Umbilical cord (tissue), 2 donors: ENCODE results near the gene STKLD1. TPM values are rescaled to one million over a fixed set of nuclear protein-coding genes. Genes with fewer than 3 reads are reported as not detected.
"Not testable (repeated sequence)": the region's sequence is repeated elsewhere in the genome, so short reads cannot be mapped to it uniquely, and the experiment has no call there.

ENCODE experiments used
- DNase-seq: peaks from one replicate; pipeline ENCODE4 v3.0.0-alpha.2; 2015; ENCODE audit warnings: low spot score
- total RNA-seq: library from RNA; depleted of rRNA; stranded (reverse); fragments of >200 nt; gene quantifications from one replicate; pipeline ENCODE4 v1.2.3, GENCODE V29; 2014; ENCODE audit warnings: low replicate concordance; ENCODE audit not compliant: insufficient read depth

STKLD1 gene
- total RNA-seq, 1 donor from 2014 or later = 7.5 TPM

DNA sequence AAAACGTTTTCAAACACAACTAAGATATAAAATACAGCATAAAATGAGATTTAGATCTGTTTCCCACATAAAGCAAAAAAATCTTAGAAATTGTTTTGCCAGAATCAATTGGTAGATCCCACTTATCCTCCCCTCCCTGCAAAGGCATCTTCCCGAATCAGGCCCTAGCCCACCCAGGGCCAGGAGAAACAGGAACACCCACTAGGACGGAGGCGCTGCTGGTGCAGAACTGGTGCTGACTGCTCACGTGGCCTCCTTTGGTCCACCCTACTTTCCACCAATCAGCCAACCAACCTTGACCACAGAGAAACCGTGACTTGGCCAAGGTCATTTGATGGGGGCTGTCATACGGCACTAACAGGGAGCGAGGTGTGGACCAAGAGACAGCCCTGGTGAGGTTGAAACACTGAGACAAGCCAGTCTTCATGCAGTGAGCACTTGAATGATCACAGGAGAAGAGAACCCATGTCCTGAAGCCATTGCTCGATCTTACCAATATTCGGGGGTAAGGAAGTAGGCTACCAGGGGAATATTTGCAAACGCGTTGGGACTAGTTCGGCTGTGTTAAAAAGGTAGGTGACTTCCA, 14.6 kb upstream of the STKLD1 start:
- no peak for DNase-seq

DNA sequence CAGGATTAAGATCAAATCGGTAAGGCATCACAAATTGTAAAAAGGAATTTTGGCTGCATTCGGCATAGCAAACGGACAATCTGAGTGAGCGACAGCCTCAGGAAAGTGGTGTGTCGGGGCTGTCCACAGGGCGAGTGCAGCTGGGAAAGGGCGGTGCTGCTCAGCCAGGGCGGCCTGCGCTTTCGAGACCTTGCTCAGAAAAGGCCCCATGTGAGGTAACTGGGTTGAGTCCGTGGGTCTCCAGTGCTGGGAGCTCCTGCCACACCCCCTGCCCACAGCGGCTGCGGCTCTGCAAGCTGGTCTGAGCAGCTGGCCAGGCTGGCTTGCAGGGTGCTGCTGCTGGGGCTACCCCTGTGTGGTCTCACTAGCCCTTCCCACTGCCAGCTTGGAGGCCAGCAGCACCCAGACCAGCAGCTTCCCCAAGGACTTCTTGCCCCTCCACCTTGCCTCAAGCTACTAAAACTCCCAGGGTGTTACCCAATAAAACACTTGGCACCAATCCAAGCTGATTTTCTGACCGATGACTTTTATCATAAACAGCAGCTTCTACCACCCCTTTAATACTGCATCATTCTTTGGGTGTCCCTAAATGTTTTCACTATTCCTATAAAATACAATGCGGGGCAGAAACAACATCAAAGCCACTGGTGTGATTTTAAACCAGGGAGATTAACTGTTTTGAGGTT, 13.7 kb upstream of the STKLD1 start:
- DNase-seq = no peak

GRCh38 chr9:133366435-133366834, 9.7 kb upstream of the STKLD1 start:
- no peak for DNase-seq

- no peak for DNase-seq
These were observed 8.9 kb upstream of the STKLD1 start for GRCh38 chr9:133367221-133367620.

DNA sequence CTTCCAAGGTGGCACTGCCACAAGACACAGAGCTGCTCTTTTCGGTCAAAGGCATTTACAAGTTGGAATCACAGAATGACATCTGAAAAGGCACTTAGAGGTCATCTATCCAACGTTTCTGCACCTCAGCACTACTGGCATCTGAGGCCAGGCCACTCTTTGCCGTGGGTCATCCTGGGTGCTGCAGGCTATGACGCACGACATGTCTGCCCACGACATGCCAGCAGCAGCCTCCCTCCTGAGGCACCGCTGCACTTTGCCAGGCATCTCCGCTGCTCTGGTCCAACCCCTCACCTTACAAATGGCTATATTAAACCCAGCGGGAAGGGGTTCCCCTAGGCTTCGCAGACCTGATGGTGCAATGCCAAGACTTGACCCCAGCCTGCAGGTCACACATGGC, 8.4 kb upstream of the STKLD1 start:
- no peak for DNase-seq

- no peak for DNase-seq
These were observed 7.8 kb upstream of the STKLD1 start for GRCh38 chr9:133368249-133368881.

DNA sequence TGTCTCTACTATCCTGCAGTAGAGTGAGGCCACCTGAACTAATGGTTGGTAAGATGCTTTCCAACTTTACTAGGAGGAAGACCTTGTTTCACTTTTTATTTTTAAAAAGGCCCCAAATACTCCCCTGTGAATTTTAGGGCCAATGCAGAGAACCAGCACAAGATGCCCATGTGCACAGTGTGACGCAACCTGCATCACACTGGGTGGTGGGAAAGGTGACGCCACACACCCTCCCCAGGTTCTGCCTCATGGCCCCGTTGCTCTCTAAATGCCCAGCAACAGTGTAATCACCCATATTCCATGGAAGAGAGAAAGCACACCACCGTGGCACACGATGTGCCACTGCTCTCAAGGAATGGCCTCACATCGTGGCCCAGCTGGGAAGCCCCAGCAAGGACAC, 6.7 kb upstream of the STKLD1 start:
- DNase-seq = no peak

DNA sequence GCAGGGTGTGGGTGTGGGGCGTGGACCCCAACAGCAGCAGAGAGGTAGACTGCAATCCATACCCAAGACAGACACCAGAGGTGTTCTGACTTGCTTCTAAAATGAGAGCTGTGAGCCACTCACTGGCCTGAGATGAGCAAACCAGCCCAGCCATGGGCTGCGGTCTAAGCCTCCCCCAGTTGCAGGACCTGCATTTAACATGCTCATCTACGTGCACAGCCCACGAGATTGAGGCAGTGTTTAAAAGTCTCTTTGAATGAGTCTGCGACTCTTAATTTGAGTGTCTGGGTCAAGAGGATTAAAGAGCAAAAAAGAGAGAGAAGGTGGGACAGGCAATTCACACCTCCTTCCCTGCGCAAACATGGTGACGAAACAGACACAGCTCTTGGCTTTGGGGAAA, 6.2 kb upstream of the STKLD1 start:
- DNase-seq = no peak

DNA sequence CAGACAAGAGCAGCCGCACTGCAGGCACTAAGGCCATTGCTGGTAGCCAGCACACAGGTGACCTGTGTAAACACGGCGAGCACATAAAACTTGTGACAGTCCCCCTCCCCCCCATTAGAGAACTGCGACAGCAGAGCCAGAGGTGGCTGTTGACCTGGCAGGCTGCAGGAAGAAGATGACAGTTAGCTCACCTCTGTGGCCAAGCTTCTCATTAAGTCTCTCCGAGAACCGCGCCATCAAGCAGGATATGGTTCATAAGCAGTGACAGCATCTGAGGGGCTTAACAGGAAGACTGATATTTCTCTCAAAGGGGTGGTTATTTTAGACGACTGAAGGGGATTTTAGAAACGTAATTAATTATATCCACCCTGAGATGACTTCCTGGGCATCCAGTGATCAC, 5.5 kb upstream of the STKLD1 start:
- no peak for DNase-seq

- DNase-seq = no peak
These were observed 4.9 kb upstream of the STKLD1 start for GRCh38 chr9:133371261-133371711.

DNA sequence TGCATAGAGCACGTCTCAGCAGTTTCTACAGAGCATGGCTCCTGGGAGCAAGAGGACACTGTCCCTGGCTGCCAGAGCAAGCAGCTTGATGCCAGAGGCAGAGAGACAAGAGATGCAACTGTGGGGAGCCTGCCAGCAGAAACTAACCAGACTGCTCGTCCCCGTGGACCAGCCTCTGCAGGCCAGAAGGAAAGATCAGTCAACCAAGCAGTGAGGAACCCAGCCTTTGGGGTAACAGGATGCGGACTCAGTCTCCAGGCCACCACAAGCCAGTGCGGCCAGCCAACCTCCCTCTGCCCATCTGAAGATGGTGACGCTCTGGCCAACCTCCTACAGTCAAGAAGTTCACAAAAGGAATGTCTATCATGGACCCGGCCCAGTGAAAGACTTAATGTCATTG, 4.0 kb upstream of the STKLD1 start:
- DNase-seq = no peak

DNA sequence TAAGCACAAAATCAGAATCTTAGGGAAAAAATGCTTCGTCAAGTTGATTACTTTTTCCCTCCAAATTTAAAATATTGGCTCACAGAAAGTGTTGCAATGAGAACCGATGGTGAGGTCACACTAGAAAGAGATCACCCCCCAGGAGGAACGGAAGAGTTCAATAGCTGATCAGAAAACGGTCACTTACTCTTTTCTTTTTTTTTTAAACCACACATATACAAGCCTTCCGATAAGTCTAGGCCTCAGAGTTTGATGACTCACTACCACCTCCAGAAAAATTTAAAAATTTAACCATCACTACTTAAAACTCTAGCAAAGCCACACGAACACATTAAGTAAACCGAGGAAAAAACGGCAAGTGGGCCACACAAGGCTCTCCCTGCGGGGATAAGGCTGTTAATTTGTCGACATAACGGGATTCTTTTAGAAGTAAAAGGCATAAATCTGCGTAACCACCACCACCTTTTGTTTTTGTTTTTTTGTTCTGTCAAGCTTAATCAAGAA, 1.5 kb upstream of the STKLD1 start:
- no peak for DNase-seq

GRCh38 chr9:133375116-133375723, 946 bp upstream of the STKLD1 start:
- peak; percentile 52 for DNase-seq

GRCh38 chr9:133377280-133377679, 1.1 kb downstream of the STKLD1 start:
- DNase-seq = not testable (repeated sequence)

- DNase-seq = no peak
These were observed 1.6 kb downstream of the STKLD1 start for GRCh38 chr9:133377721-133378216.

DNA sequence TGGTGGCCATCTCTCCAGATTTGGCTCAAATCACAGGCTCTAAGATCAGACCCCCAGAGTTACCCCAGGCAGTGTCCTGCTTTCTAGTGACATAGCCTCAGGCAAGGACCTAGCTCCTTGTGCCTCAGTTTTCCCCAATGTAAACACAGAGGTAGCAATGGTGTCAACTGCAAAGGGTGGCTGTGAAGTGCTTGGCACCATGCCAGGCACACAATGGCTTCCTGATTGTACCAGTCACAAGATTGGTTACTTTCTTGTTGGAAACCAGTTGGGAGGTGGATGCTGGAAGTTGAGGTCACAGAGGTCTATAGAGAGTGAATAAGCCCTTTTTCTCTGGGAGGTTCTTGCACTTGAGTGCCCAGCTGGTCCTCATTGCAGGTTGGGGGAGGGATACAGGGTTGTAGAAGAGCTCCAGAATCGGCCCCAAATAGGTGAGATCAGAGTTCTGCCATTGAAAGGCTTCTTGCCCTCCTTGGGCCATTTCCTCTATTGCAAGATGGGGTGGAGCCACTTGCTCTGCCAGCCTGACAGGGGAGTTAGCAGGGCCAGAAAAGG, 2.3 kb downstream of the STKLD1 start:
- no peak for DNase-seq

- no peak for DNase-seq
These were observed 3.3 kb downstream of the STKLD1 start for GRCh38 chr9:133379153-133380086.

DNA sequence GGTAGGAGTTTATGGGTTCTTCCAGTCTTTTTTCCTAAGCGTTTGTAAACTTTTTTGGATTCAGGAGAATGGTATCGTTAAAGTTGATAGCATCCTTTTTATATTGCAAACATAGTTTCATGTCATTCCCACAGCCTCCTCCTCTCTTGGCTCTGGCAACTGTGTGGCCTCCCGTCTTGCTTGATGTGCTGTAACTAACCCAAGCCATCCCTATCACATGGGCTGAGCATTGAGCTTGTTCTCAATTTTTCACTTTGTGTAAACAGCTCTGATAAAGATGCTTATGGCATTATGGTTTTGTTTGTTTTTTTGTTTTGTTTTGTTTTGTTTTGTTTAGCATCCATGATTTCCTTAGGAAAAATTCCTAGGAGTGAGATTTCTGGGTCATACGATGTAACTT, 4.6 kb downstream of the STKLD1 start:
- no peak for DNase-seq

DNA sequence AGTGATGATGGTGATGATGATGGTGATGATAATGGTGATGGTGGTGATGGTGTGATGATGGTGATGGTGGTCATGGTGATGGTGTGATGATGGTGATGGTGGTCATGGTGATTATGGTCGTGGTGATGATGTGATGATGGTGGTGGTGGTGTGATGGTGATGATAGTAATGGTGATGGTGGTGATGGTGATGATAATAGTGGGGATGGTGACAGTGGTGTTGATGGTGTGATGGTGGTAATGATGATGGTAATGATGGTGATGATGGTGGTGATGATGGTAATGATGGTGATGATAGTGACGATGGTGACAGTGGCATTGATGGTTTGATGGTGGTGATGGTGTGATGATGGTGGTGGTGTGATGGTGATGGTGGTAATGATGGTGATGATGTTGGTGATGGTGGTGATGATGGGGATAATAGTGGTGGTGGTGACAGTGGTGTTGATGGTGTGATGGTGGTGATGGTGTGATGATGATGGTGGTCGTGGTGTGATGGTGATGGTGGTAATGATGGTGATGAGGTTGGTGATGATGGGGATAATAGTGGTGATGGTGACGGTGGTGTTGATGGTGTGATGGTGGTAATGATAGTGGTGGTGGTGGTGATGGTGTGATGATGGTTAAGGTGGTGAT, 6.5 kb downstream of the STKLD1 start:
- DNase-seq = no peak

DNA sequence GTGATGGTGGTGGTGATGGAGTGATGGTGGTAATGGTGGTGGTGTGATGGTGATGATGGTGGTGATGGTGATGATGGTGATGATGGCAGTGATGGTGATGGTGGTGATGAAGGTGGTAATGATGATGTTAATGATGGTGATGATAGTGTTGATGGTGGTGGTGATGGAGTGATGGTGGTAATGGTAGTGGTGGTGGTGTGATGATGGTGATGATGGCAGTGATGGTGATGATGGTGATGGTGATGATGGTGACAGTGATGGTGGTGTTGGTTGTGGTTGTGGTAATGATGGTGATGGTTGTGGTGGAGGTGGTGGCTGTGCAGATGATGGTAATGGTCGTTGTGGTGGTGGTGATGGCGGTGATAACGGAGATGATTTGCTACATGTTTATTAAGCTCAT, 7.3 kb downstream of the STKLD1 start:
- no peak for DNase-seq
